Caco-2 (cell line): Measurements from ENCODE around the gene OLFM1. TPM values are rescaled to one million over a fixed set of nuclear protein-coding genes. Genes with fewer than 3 reads are reported as not detected.

ENCODE experiments used
- BruUV-seq: library from RNA; stranded (reverse); fragments of 400-500 nt; replicated peaks from 2 replicates; lab custom pipeline; 2021; lab: Mats Ljungman, UMichigan
- CTCF ChIA-PET: fragments of 300-600 bp; sonication (Branson Sonifier 250); formaldehyde crosslinking; loops from one replicate; lab custom pipeline; 2022; ENCODE audit warnings: antibody characterized with exemption; lab: Charles Lee
- POLR2A ChIA-PET: fragments of 300-600 bp; sonication (Branson Sonifier 250); formaldehyde crosslinking; loops from one replicate; lab custom pipeline; 2022; ENCODE audit warnings: antibody characterized with exemption; lab: Charles Lee
- DNase-seq, 2 experiments: peaks; one replicate each; pipeline versions ENCODE4 v3.0.0 to v3.0.0-alpha.2; 2020 to 2022
- H3K27me3 ChIP-seq: replicated peaks from 2 replicates; pipeline ENCODE4 v1.6.0; 2011; ENCODE audit warnings: low read length; ENCODE audit not compliant: control insufficient read depth, insufficient read depth
- H3K36me3 ChIP-seq: 2 replicates; pipeline ENCODE4 v1.5.1; 2011; ENCODE audit warnings: low read length; ENCODE audit not compliant: control insufficient read depth, insufficient read depth
- H3K4me1 ChIP-seq: fragments of 250-450 bp; sonication (Bioruptor Pico); 2 replicates; pipeline ENCODE4 v1.5.1; 2020; ENCODE audit warnings: mild to moderate bottlenecking
- H3K4me3 ChIP-seq: 2 replicates; pipeline ENCODE4 v1.5.1; 2011; ENCODE audit warnings: low read depth, mild to moderate bottlenecking, control low read depth, low read length
- H3K9me3 ChIP-seq: fragments of 250-450 bp; sonication (Bioruptor Pico); 2 replicates; pipeline ENCODE4 v1.5.1; 2020; ENCODE audit warnings: mild to moderate bottlenecking, moderate library complexity
- H3K27ac Mint-ChIP-seq: one replicate; pipeline ENCODE4 v1.8.0; 2022; ENCODE audit warnings: mixed read lengths; ENCODE audit not compliant: unreplicated experiment
- H3K27me3 Mint-ChIP-seq: one replicate; pipeline ENCODE4 v1.8.0; 2022; ENCODE audit warnings: mixed read lengths; ENCODE audit not compliant: insufficient read depth, unreplicated experiment
- H3K36me3 Mint-ChIP-seq: one replicate; pipeline ENCODE4 v1.8.0; 2022; ENCODE audit warnings: mild to moderate bottlenecking, mixed read lengths; ENCODE audit not compliant: insufficient read depth, unreplicated experiment
- H3K4me1 Mint-ChIP-seq: one replicate; pipeline ENCODE4 v1.8.0; 2022; ENCODE audit warnings: low read depth, mixed read lengths; ENCODE audit not compliant: unreplicated experiment
- H3K4me3 Mint-ChIP-seq: one replicate; pipeline ENCODE4 v1.8.0; 2022; ENCODE audit warnings: mild to moderate bottlenecking, moderate library complexity, mixed read lengths; ENCODE audit not compliant: unreplicated experiment
- H3K9me3 Mint-ChIP-seq: one replicate; pipeline ENCODE4 v1.8.0; 2022; ENCODE audit warnings: mixed read lengths; ENCODE audit not compliant: unreplicated experiment
- intact Hi-C: fragments of 100-400 bp; cut with micrococcal nuclease; formaldehyde crosslinking; loops from one replicate; pipeline ENCODE4 v1.10.0; 2022; ENCODE audit not compliant: unreplicated experiment
- total RNA-seq: library from RNA; stranded (reverse); gene quantifications from 2 replicates; pipeline ENCODE4 v1.2.3, GENCODE V29; 2022
- TF ChIP-seq, protein P1 (sequence below), 2 experiments: fragments of 200-600 bp in 1 of 2; IDR thresholded peaks; 1 replicate in 1 of 2; 2 replicates in 1 of 2; pipeline versions ENCODE4 v1.5.1 to v1.8.0; 2011 to 2022; ENCODE audit warnings: antibody characterized with exemption in 1 of 2, control low read depth in 1 of 2, inconsistent platforms in 1 of 2, low read depth in 1 of 2, low read length in 1 of 2, mild to moderate bottlenecking in 1 of 2, moderate library complexity in 1 of 2; ENCODE audit not compliant: insufficient read depth in 1 of 2, severe bottlenecking in 1 of 2, unreplicated experiment in 1 of 2

OLFM1 gene
- total RNA-seq, 1 experiment from 2014 or later = not detected

DNA sequence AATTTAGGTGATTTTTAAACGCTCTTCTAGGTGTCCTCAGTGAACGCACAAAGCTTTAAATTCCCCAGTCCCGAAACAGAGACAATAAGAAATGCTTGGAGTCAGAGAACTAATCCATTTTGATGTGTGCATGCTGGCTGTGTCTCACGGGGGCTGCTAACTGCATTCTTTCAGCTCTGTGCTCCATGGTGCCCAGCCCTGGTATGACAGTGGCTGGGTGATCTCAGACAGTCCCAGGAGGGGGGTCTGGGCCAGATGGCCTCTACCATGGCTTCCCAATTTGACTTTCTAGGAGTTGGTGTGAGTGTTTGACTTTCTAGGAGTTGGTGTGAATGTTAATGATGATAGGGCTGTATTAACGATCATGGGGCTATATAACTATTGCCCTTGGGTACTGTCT, 12.1 kb downstream of the OLFM1 start:
- Mint-ChIP-seq H3K36me3 (no peaks in the 10 kb centered on the region), H3K4me1 (no peaks in the 10 kb centered on the region), H3K27me3 (peaks cover 24% of the 10 kb centered on the region), H3K9me3 (no peaks in the 10 kb centered on the region), H3K4me3 (no peak overlapping the region), H3K27ac (no peak overlapping the region)
- BruUV-seq = no TSS peak
- no peaks in the 10 kb centered on the region for H3K27me3 ChIP-seq
- intact Hi-C loops = loop anchor here (2.0 kb wide), 1 partner anchor 23 kb away; no protein-coding TSS in a partner anchor
- no peaks in the 10 kb centered on the region for H3K9me3 ChIP-seq
- TF ChIP-seq, protein P1, sequence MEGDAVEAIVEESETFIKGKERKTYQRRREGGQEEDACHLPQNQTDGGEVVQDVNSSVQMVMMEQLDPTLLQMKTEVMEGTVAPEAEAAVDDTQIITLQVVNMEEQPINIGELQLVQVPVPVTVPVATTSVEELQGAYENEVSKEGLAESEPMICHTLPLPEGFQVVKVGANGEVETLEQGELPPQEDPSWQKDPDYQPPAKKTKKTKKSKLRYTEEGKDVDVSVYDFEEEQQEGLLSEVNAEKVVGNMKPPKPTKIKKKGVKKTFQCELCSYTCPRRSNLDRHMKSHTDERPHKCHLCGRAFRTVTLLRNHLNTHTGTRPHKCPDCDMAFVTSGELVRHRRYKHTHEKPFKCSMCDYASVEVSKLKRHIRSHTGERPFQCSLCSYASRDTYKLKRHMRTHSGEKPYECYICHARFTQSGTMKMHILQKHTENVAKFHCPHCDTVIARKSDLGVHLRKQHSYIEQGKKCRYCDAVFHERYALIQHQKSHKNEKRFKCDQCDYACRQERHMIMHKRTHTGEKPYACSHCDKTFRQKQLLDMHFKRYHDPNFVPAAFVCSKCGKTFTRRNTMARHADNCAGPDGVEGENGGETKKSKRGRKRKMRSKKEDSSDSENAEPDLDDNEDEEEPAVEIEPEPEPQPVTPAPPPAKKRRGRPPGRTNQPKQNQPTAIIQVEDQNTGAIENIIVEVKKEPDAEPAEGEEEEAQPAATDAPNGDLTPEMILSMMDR (IDR thresholded peaks at IDR 0.05; ENCODE audit: insufficient read depth in 1 of 2, low read depth in 1 of 2, low read length in 1 of 2, severe bottlenecking in 1 of 2, unreplicated experiment in 1 of 2) = no peak
- H3K36me3 ChIP-seq = no peaks in the 10 kb centered on the region
- H3K4me1 ChIP-seq = no peaks in the 10 kb centered on the region
- no peak for DNase-seq
- H3K4me3 ChIP-seq = no peak overlapping the region
- ChIA-PET POLR2A (no interaction called here), CTCF (no interaction called here)

DNA sequence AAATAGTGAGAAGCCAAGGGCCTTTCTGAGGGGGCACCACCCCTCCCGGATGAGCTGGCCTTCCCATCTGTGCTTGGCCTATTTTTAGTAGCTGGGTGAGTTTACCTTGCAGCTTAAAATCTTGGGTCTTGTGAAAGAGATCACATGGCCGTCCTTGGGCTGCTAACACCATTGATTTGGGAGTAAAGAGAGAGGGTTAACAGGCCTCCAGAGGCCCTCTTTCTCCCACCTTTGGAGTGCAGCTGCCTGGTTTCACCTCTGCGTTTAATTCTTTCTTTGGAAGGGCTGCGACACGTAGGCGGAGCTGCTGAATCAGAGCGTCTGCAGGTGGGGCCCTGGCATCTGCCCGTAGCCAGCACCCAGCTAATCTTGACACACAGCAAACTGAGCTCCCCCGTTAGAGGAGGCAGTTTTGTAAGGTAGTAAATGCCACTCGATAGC, 12.8 kb downstream of the OLFM1 start:
- CTCF ChIA-PET = no interaction called here

GRCh38 chr9:135100725-135101410, 13.4 kb downstream of the OLFM1 start:
- BruUV-seq = no TSS peak
- H3K9me3 ChIP-seq = no peaks in the 10 kb centered on the region
- DNase-seq = no peak
- POLR2A ChIA-PET = no interaction called here
- Mint-ChIP-seq H3K4me1 (no peaks in the 10 kb centered on the region), H3K9me3 (no peaks in the 10 kb centered on the region), H3K36me3 (no peaks in the 10 kb centered on the region), H3K4me3 (no peak overlapping the region), H3K27me3 (peaks cover 24% of the 10 kb centered on the region), H3K27ac (no peak overlapping the region)
- no peaks in the 10 kb centered on the region for H3K36me3 ChIP-seq
- H3K27me3 ChIP-seq = no peaks in the 10 kb centered on the region
- intact Hi-C loops = no loop called here
- TF ChIP-seq, protein P1 (IDR thresholded peaks at IDR 0.05; ENCODE audit: insufficient read depth in 1 of 2, low read depth in 1 of 2, low read length in 1 of 2, severe bottlenecking in 1 of 2, unreplicated experiment in 1 of 2) = no peak
- CTCF ChIA-PET = no interaction called here
- H3K4me1 ChIP-seq = no peaks in the 10 kb centered on the region
- no peak overlapping the region for H3K4me3 ChIP-seq

More for the DNA sequence above, 12.8 kb downstream of the OLFM1 start:
- H3K36me3 Mint-ChIP-seq = no peaks in the 10 kb centered on the region
- Histone ChIP-seq H3K9me3 (no peaks in the 10 kb centered on the region), H3K27me3 (no peaks in the 10 kb centered on the region), H3K4me3 (no peak overlapping the region), H3K4me1 (no peaks in the 10 kb centered on the region), H3K36me3 (no peaks in the 10 kb centered on the region)
- no peak for DNase-seq
- H3K27ac Mint-ChIP-seq = no peak overlapping the region
- intact Hi-C loops = no loop called here
- H3K27me3 Mint-ChIP-seq = peaks cover 25% of the 10 kb centered on the region
- no peak overlapping the region for H3K4me3 Mint-ChIP-seq
- no peaks in the 10 kb centered on the region for H3K9me3 Mint-ChIP-seq
- POLR2A ChIA-PET = no interaction called here
- H3K4me1 Mint-ChIP-seq = no peaks in the 10 kb centered on the region
- TF ChIP-seq, protein P1 (IDR thresholded peaks at IDR 0.05; ENCODE audit: insufficient read depth in 1 of 2, low read depth in 1 of 2, low read length in 1 of 2, severe bottlenecking in 1 of 2, unreplicated experiment in 1 of 2) = no peak
- no TSS peak for BruUV-seq
